ENCODE measurements around the gene PPP1CC. TPM values are rescaled to one million over a fixed set of nuclear protein-coding genes. Genes with fewer than 3 reads are reported as not detected.

PPP1CC gene
- total RNA-seq, 1 experiment from 2014 or later = 321 TPM

DNA sequence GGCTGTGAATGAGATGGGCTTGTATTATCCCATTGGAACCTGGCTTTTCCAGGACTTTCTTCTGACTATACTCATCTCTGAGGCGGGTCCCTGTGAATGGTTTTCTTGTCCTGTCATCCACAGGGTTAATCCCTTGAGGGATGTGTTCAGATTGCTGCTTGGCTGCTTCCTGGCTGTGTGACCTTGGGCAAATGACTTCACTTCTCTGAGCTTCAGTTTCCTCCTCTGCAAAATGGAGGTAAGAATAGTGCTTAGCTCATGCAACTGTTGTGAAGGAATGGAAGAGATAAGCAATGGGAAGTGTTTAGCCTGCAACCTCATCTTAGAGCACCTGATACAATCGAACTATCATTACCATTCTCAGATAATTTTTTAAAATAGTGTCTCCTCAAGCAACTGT lies 32.1 kb upstream of the PPP1CC start:
- Mint-ChIP-seq H3K9me3 (peaks cover 22% of the 10 kb centered on the region), H3K27me3 (ENCODE audit: low read depth) (peaks cover 2% of the 10 kb centered on the region), H3K27ac (no peak overlapping the region; the same call in 1 of the 2 replicates), H3K4me3 (no peak overlapping the region), H3K4me1 (peaks cover 12% of the 10 kb centered on the region), H3K36me3 (peaks cover 15% of the 10 kb centered on the region)
- TF ChIP-seq, protein P1, sequence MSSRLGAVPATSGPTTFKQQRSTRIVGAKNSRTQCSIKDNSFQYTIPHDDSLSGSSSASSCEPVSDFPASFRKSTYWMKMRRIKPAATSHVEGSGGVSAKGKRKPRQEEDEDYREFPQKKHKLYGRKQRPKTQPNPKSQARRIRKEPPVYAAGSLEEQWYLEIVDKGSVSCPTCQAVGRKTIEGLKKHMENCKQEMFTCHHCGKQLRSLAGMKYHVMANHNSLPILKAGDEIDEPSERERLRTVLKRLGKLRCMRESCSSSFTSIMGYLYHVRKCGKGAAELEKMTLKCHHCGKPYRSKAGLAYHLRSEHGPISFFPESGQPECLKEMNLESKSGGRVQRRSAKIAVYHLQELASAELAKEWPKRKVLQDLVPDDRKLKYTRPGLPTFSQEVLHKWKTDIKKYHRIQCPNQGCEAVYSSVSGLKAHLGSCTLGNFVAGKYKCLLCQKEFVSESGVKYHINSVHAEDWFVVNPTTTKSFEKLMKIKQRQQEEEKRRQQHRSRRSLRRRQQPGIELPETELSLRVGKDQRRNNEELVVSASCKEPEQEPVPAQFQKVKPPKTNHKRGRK (CRISPR knock-in tag; IDR thresholded peaks at IDR 0.05; ENCODE audit: borderline replicate concordance) = no peak
- TF ChIP-seq, protein P2, sequence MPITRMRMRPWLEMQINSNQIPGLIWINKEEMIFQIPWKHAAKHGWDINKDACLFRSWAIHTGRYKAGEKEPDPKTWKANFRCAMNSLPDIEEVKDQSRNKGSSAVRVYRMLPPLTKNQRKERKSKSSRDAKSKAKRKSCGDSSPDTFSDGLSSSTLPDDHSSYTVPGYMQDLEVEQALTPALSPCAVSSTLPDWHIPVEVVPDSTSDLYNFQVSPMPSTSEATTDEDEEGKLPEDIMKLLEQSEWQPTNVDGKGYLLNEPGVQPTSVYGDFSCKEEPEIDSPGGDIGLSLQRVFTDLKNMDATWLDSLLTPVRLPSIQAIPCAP (CRISPR knock-in tag; IDR thresholded peaks at IDR 0.05) = no peak
- TF ChIP-seq FOXK1 (CRISPR knock-in tag; IDR thresholded peaks at IDR 0.05) (no peak), PRRX2 (CRISPR knock-in tag; IDR thresholded peaks at IDR 0.05) (no peak), ZNF219 (CRISPR knock-in tag; IDR thresholded peaks at IDR 0.05; ENCODE audit: borderline replicate concordance) (no peak), FOXJ3 (CRISPR knock-in tag; IDR thresholded peaks at IDR 0.05; ENCODE audit: borderline replicate concordance) (no peak), ZNF263 (CRISPR knock-in tag; IDR thresholded peaks at IDR 0.05; ENCODE audit: low read depth) (no peak), ZNF416 (CRISPR knock-in tag; IDR thresholded peaks at IDR 0.05) (no peak), GTF2I (CRISPR knock-in tag; conservative IDR thresholded peaks at IDR 0.05) (no peak), RORB (CRISPR knock-in tag; IDR thresholded peaks at IDR 0.05) (no peak), FOXP1 (CRISPR knock-in tag; IDR thresholded peaks at IDR 0.05; ENCODE audit: borderline replicate concordance) (no peak), ETV6 (CRISPR knock-in tag; IDR thresholded peaks at IDR 0.05) (no peak), NFYB (CRISPR knock-in tag; conservative IDR thresholded peaks at IDR 0.05; ENCODE audit: low read depth) (no peak)
- TF ChIP-seq, protein P3, sequence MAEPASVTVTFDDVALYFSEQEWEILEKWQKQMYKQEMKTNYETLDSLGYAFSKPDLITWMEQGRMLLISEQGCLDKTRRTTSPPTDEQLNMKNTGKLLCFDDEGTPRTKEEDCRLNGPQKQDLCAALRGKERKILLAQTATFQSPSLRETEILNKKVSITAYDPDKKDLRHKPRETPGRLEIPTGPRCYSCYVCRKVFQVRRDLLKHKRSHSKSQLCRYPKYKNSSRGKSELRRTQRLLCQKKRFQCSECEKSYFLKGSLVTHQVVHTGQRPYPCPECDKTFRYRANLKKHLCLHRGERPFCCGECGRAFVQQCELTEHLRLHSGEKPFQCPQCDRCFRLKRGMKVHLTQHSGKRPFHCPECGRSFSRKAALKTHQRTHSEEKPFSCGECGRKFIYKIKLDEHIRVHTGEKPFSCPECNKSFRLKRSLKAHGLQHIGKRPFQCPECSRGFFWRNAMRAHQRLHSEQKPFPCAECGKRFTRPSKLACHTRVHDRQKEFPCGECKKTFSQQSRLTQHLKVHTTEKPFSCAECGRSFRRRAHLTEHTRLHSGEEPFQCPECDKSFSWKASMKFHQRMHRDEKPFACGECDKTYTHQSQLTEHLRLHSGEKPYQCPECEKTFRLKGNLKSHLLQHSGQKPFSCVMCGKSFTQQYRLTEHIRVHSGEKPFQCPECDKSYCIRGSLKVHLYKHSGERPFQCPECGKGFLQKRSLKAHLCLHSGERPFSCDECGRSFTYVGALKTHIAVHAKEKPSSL (CRISPR knock-in tag; conservative IDR thresholded peaks at IDR 0.05) = no peak
- TF ChIP-seq, protein P4, sequence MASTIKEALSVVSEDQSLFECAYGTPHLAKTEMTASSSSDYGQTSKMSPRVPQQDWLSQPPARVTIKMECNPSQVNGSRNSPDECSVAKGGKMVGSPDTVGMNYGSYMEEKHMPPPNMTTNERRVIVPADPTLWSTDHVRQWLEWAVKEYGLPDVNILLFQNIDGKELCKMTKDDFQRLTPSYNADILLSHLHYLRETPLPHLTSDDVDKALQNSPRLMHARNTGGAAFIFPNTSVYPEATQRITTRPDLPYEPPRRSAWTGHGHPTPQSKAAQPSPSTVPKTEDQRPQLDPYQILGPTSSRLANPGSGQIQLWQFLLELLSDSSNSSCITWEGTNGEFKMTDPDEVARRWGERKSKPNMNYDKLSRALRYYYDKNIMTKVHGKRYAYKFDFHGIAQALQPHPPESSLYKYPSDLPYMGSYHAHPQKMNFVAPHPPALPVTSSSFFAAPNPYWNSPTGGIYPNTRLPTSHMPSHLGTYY (CRISPR knock-in tag; IDR thresholded peaks at IDR 0.05) = no peak
- TF ChIP-seq, protein P5, sequence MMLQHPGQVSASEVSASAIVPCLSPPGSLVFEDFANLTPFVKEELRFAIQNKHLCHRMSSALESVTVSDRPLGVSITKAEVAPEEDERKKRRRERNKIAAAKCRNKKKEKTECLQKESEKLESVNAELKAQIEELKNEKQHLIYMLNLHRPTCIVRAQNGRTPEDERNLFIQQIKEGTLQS (CRISPR knock-in tag; conservative IDR thresholded peaks at IDR 0.05) = no peak
- TF ChIP-seq, protein P6, sequence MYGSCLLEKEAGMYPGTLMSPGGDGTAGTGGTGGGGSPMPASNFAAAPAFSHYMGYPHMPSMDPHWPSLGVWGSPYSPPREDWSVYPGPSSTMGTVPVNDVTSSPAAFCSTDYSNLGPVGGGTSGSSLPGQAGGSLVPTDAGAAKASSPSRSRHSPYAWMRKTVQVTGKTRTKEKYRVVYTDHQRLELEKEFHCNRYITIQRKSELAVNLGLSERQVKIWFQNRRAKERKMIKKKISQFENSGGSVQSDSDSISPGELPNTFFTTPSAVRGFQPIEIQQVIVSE (CRISPR knock-in tag; IDR thresholded peaks at IDR 0.05; ENCODE audit: borderline replicate concordance) = no peak
- TF ChIP-seq, protein P7, sequence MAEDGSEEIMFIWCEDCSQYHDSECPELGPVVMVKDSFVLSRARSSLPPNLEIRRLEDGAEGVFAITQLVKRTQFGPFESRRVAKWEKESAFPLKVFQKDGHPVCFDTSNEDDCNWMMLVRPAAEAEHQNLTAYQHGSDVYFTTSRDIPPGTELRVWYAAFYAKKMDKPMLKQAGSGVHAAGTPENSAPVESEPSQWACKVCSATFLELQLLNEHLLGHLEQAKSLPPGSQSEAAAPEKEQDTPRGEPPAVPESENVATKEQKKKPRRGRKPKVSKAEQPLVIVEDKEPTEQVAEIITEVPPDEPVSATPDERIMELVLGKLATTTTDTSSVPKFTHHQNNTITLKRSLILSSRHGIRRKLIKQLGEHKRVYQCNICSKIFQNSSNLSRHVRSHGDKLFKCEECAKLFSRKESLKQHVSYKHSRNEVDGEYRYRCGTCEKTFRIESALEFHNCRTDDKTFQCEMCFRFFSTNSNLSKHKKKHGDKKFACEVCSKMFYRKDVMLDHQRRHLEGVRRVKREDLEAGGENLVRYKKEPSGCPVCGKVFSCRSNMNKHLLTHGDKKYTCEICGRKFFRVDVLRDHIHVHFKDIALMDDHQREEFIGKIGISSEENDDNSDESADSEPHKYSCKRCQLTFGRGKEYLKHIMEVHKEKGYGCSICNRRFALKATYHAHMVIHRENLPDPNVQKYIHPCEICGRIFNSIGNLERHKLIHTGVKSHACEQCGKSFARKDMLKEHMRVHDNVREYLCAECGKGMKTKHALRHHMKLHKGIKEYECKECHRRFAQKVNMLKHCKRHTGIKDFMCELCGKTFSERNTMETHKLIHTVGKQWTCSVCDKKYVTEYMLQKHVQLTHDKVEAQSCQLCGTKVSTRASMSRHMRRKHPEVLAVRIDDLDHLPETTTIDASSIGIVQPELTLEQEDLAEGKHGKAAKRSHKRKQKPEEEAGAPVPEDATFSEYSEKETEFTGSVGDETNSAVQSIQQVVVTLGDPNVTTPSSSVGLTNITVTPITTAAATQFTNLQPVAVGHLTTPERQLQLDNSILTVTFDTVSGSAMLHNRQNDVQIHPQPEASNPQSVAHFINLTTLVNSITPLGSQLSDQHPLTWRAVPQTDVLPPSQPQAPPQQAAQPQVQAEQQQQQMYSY (CRISPR knock-in tag; IDR thresholded peaks at IDR 0.05) = no peak
- TF ChIP-seq, protein P8, sequence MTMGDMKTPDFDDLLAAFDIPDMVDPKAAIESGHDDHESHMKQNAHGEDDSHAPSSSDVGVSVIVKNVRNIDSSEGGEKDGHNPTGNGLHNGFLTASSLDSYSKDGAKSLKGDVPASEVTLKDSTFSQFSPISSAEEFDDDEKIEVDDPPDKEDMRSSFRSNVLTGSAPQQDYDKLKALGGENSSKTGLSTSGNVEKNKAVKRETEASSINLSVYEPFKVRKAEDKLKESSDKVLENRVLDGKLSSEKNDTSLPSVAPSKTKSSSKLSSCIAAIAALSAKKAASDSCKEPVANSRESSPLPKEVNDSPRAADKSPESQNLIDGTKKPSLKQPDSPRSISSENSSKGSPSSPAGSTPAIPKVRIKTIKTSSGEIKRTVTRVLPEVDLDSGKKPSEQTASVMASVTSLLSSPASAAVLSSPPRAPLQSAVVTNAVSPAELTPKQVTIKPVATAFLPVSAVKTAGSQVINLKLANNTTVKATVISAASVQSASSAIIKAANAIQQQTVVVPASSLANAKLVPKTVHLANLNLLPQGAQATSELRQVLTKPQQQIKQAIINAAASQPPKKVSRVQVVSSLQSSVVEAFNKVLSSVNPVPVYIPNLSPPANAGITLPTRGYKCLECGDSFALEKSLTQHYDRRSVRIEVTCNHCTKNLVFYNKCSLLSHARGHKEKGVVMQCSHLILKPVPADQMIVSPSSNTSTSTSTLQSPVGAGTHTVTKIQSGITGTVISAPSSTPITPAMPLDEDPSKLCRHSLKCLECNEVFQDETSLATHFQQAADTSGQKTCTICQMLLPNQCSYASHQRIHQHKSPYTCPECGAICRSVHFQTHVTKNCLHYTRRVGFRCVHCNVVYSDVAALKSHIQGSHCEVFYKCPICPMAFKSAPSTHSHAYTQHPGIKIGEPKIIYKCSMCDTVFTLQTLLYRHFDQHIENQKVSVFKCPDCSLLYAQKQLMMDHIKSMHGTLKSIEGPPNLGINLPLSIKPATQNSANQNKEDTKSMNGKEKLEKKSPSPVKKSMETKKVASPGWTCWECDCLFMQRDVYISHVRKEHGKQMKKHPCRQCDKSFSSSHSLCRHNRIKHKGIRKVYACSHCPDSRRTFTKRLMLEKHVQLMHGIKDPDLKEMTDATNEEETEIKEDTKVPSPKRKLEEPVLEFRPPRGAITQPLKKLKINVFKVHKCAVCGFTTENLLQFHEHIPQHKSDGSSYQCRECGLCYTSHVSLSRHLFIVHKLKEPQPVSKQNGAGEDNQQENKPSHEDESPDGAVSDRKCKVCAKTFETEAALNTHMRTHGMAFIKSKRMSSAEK (CRISPR knock-in tag; IDR thresholded peaks at IDR 0.05; ENCODE audit: borderline replicate concordance) = no peak
- POLR2A ChIA-PET = no interaction called here
- no peak for ATAC-seq
- CTCF ChIA-PET = interaction anchor here (1.0 kb wide), 1 partner anchor 113 kb away, joined by 4 read pairs; no protein-coding TSS in a partner anchor
- no peak for DNase-seq (ENCODE audit: low spot score)
